ENCODE measurements around the gene GPR155. TPM values are rescaled to one million over a fixed set of nuclear protein-coding genes. Genes with fewer than 3 reads are reported as not detected.

Gene GPR155
- 1 to 10 TPM; 5.1 to 9.7 (median 6.5) TPM for total RNA-seq
- 1 to 10 TPM; 1.0 to 4.9 (median 1.7) TPM for polyA plus RNA-seq
- long read RNA-seq, donor 1, full-length matches to known transcripts, result 13 of 15 reads
- long read RNA-seq, donor 1, partial matches to known transcripts, result 0 of 15 reads
- long read RNA-seq, donor 1, other reads (novel, unspliced or antisense), result 2 of 15 reads
- long read RNA-seq, donor 2, full-length matches to known transcripts, result 9 of 20 reads
- long read RNA-seq, donor 2, partial matches to known transcripts, result 3 of 20 reads
- long read RNA-seq, donor 2, other reads (novel, unspliced or antisense), result 8 of 20 reads

- intact Hi-C loops (cut with DNase I), result no loop called here
- Histone ChIP-seq H3K27ac (peak within 1 kb of the TSS; percentile 84), H3K36me3 (ENCODE audit: insufficient read depth in 1 of 2, low read depth in 1 of 2) (peaks cover 0 to 4% of the 10 kb centered on the region in 2 donors), H3K9me3 (no peaks in the 10 kb centered on the region), H3K27me3 (ENCODE audit: insufficient read depth in 3 of 3, low read length in 2 of 3) (no peaks in the 10 kb centered on the region), H3K4me3 (peak within 1 kb of the TSS; percentile 74), H3K4me1 (no peaks in the 10 kb centered on the region)
- DNase-seq (peak; percentile 70 to 84), ATAC-seq (peak; percentile 69 to 83 (median 76))
- 0% methylated on average over 21 to 42 of the region's 42 CpGs for WGBS, 3 donors
- TF ChIP-seq CTCF (IDR thresholded peaks at IDR 0.05), result no peak
Measured at GRCh38 chr2:174486563-174487107, at the start of gene GPR155. GPR155 (minus strand) TSS chr2:174487029; CDS start chr2:174481956, 5,073 bp downstream.

- Histone ChIP-seq H3K36me3 (ENCODE audit: insufficient read depth in 1 of 2, low read depth in 1 of 2) (no peaks in the 10 kb centered on the region), H3K27me3 (ENCODE audit: insufficient read depth in 3 of 3, low read length in 2 of 3) (no peaks in the 10 kb centered on the region), H3K27ac (no peak overlapping the region), H3K4me1 (no peaks in the 10 kb centered on the region), H3K4me3 (no peak overlapping the region), H3K9me3 (no peaks in the 10 kb centered on the region)
- WGBS, 3 donors, result 89 to 95% (median 92%) methylated on average over 11 of the region's 11 CpGs
- intact Hi-C loops (cut with DNase I), result no loop called here
- ATAC-seq (no peak), DNase-seq (no peak)
- no peak for TF ChIP-seq CTCF (IDR thresholded peaks at IDR 0.05)
Measured at GRCh38 chr2:174535757-174536703, 49.2 kb upstream of the GPR155 start.

- intact Hi-C loops (cut with DNase I), result no loop called here
- no peak for TF ChIP-seq CTCF (IDR thresholded peaks at IDR 0.05)
- Histone ChIP-seq H3K27ac (no peak overlapping the region), H3K9me3 (no peaks in the 10 kb centered on the region), H3K4me1 (no peaks in the 10 kb centered on the region), H3K4me3 (no peak overlapping the region), H3K27me3 (ENCODE audit: insufficient read depth in 3 of 3, low read length in 2 of 3) (no peaks in the 10 kb centered on the region), H3K36me3 (ENCODE audit: insufficient read depth in 1 of 2, low read depth in 1 of 2) (no peaks in the 10 kb centered on the region)
- ATAC-seq (no peak), DNase-seq (no peak)
- 84 to 94% (median 87%) methylated on average over 3 of the region's 3 CpGs for WGBS, 3 donors
Measured at GRCh38 chr2:174535083-174535482, 48.3 kb upstream of the GPR155 start.

- intact Hi-C loops (cut with DNase I), result no loop called here
- 41 to 69% (median 49%) methylated on average over 4 of the region's 4 CpGs for WGBS, 3 donors
- no peak for TF ChIP-seq CTCF (IDR thresholded peaks at IDR 0.05)
- Histone ChIP-seq H3K27ac (no peak overlapping the region), H3K4me3 (no peak overlapping the region), H3K27me3 (ENCODE audit: insufficient read depth in 3 of 3, low read length in 2 of 3) (no peaks in the 10 kb centered on the region), H3K4me1 (no peaks in the 10 kb centered on the region), H3K9me3 (no peaks in the 10 kb centered on the region), H3K36me3 (ENCODE audit: insufficient read depth in 1 of 2, low read depth in 1 of 2) (no peaks in the 10 kb centered on the region)
- DNase-seq (no peak), ATAC-seq (no peak)
Measured at GRCh38 chr2:174529916-174530315, 43.1 kb upstream of the GPR155 start.

Measured in psoas muscle (tissue), 8 donors.